ENCODE data around the gene SCART1. TPM values are rescaled to one million over a fixed set of nuclear protein-coding genes. Genes with fewer than 3 reads are reported as not detected.
"Not testable (repeated sequence)": the region's sequence is repeated elsewhere in the genome, so short reads cannot be mapped to it uniquely, and the experiment has no call there.

Gene SCART1
- total RNA-seq, 8 experiments from 2014 or later = 0.43 to 6.3 (median 1.2) TPM

GRCh38 chr10:133509700-133510099 lies 56.0 kb downstream of the SCART1 start:
- in situ Hi-C loops (cut with MboI; ENCODE audit: low pct_unique_long_range_greater_than_20kb in 2 of 9, low sequenced_read_pairs in 9 of 9, unreplicated experiment in 9 of 9) = no loop called here
- no peak for ATAC-seq (replicated peaks in 6 of 8)
- H3K27ac ChIP-seq = no peak overlapping the region
- no peaks in the 10 kb centered on the region for H3K4me1 ChIP-seq (replicated peaks in 1 of 2)
- WGBS, 10 experiments = 29 to 77% (median 60%) methylated on average over 2 to 4 of the region's 4 CpGs
- H3K4me3 ChIP-seq = no peak overlapping the region

DNA sequence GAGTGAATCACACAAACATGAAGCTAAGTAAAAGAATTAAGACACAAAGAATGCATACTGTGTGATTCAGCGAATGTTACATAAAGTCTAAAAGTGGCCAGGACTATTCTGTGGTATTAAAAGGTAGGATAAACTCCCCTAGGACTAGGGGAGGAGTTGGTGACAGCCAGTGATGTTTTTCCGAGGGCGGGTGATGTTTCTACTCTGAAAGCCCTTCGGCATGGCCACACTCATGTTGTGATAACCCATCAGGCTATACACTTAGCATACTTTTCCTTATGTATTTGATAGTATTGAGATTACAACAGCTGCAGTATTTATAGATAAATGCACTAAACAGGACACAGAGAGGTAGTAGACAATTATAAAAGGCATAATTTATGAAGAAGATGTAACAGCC lies 57.7 kb downstream of the SCART1 start:
- no peaks in the 10 kb centered on the region for H3K4me1 ChIP-seq (replicated peaks in 1 of 2)
- no peak overlapping the region for H3K4me3 ChIP-seq
- no peak for ATAC-seq (replicated peaks in 6 of 8)
- in situ Hi-C loops (cut with MboI; ENCODE audit: low pct_unique_long_range_greater_than_20kb in 2 of 9, low sequenced_read_pairs in 9 of 9, unreplicated experiment in 9 of 9) = no loop called here
- no peak overlapping the region for H3K27ac ChIP-seq
- 21 to 69% (median 51%) methylated on average over 1 to 4 of the region's 4 CpGs for WGBS, 10 experiments

DNA sequence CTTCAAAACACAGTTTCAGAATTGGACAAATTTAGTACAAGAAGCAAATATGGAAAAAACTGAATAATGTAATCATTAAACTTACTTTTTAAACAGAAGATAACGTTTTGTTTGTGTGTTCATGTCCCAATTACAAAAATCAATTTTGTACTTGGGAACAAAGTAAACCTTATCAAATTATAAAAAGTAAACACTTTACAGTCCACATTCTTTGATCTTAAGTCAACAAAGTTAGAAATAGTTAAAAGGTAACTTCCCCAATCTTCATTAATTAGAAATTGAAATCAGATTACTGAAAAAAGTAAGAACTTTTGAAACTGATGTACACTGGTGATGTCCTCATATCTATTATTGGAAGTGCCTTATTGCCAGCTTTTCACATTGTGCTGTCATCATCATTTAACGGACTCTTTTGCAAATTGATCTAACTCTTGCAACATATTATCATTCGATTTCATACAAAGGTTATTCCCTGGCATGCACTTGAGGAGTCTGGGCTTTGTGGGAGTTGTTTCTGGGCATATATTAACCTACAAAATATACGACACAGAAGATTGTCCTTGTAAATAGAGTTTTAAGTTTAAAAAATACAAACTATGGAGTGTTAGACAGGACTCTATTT lies 58.3 kb downstream of the SCART1 start:
- Histone ChIP-seq H3K4me3 (no peak overlapping the region), H3K27ac (no peak overlapping the region), H3K4me1 (replicated peaks in 1 of 2) (no peaks in the 10 kb centered on the region)
- WGBS, 10 experiments = 0 to 27% (median 15%) methylated on average over 2 to 4 of the region's 4 CpGs
- in situ Hi-C loops (cut with MboI; ENCODE audit: low pct_unique_long_range_greater_than_20kb in 2 of 9, low sequenced_read_pairs in 9 of 9, unreplicated experiment in 9 of 9) = no loop called here
- no peak for ATAC-seq (replicated peaks in 6 of 8)

GRCh38 chr10:133515471-133515870 lies 61.7 kb downstream of the SCART1 start:
- no peak for ATAC-seq (replicated peaks in 6 of 8)
- H3K4me3 ChIP-seq = no peak overlapping the region
- H3K4me1 ChIP-seq (replicated peaks in 1 of 2) = no peaks in the 10 kb centered on the region
- WGBS, 10 experiments = 0 to 69% (median 52%) methylated on average over 1 to 4 of the region's 4 CpGs
- in situ Hi-C loops (cut with MboI; ENCODE audit: low pct_unique_long_range_greater_than_20kb in 2 of 9, low sequenced_read_pairs in 9 of 9, unreplicated experiment in 9 of 9) = no loop called here
- no peak overlapping the region for H3K27ac ChIP-seq

DNA sequence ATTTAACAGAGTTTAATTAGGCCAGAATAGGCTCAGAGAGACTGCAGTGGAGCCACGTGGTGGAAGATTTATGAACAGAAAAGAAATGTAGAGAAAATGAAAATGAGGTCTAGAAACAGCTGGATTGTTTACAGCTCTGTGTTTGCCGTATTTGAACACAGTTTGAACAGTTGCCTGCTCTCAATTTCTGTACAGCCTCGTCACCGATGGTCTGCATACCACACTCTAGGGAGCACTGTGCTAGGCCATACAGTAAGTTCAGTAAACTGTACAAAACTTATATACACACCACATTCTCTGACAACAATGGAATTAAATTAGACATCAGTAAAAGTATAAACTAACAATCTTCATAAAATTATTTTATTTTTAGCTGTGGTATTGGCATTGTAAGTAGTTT lies 62.3 kb downstream of the SCART1 start:
- ATAC-seq (replicated peaks in 6 of 8) = no peak
- no peak overlapping the region for H3K27ac ChIP-seq
- no peaks in the 10 kb centered on the region for H3K4me1 ChIP-seq (replicated peaks in 1 of 2)
- 0 to 69% (median 28%) methylated on average over 1 to 4 of the region's 4 CpGs for WGBS, 10 experiments
- no peak overlapping the region for H3K4me3 ChIP-seq
- in situ Hi-C loops (cut with MboI; ENCODE audit: low pct_unique_long_range_greater_than_20kb in 2 of 9, low sequenced_read_pairs in 9 of 9, unreplicated experiment in 9 of 9) = no loop called here

DNA sequence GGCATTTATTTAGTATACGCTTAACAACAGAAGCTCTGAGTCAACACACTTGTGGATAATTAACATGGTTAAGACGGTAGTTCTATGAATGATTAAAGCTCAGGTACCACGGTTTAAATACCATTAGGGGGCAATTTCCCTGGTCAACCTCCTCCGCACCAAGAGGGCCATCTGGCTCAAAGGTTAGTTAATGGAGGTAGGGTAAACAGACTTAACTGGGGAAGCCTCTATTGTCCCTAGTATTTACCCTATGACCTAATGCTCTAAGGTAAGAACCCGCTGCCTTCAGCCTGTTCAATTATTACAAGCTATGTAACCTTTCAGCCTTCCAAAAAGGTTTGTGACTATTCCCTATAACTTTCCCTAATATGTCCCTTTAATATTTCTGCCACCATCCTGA lies 64.8 kb downstream of the SCART1 start:
- 23 to 100% (median 54%) methylated on average over 1 to 5 of the region's 5 CpGs; no CpG with 5 or more reads in 2 of the 10 experiments for WGBS, 10 experiments
- H3K4me1 ChIP-seq (replicated peaks in 1 of 2); in situ Hi-C loops (cut with MboI; ENCODE audit: low pct_unique_long_range_greater_than_20kb in 2 of 9, low sequenced_read_pairs in 9 of 9, unreplicated experiment in 9 of 9); ATAC-seq (replicated peaks in 6 of 8); H3K4me3 ChIP-seq; H3K27ac ChIP-seq: not testable (repeated sequence)

Other genes starting within 250 kb of the SCART1 start
- gene UTF1, start 223.7 kb upstream of the SCART1 start, total RNA-seq = under 1 TPM in 3 of 8 experiments, not detected in 5; 0.18 to 0.38 (median 0.24) TPM
- under 1 TPM in 4 of 8 experiments, not detected in 4; 0.10 to 0.62 (median 0.20) TPM for gene VENTX, start 216.1 kb upstream of the SCART1 start, total RNA-seq
- gene ADAM8, start 177.1 kb upstream of the SCART1 start, total RNA-seq = 1 to 10 TPM in 5 of 8 experiments, under 1 TPM in 3; 0.66 to 2.2 (median 1.2) TPM
- gene TUBGCP2, start 145.1 kb upstream of the SCART1 start, total RNA-seq = 10 to 100 TPM; 28.4 to 50.5 (median 37.4) TPM
- 10 to 100 TPM; 10.5 to 43.7 (median 23.3) TPM for gene ZNF511, start 145.0 kb upstream of the SCART1 start, total RNA-seq
- 10 to 100 TPM in 3 of 8 experiments, 1 to 10 TPM in 3, under 1 TPM in 2; 0.31 to 14.9 (median 6.6) TPM for gene CALY, start 117.0 kb upstream of the SCART1 start, total RNA-seq
- under 1 TPM in 2 of 8 experiments, not detected in 6; 0.22 to 0.41 TPM for gene PRAP1, start 106.6 kb upstream of the SCART1 start, total RNA-seq
- 10 to 100 TPM in 5 of 8 experiments, 1 to 10 TPM in 3; 3.3 to 50.5 (median 14.4) TPM for gene FUOM, start 95.9 kb upstream of the SCART1 start, total RNA-seq
- 100 to 1,000 TPM in 2 of 8 experiments, 10 to 100 TPM in 6; 48.7 to 117 (median 85.1) TPM for gene ECHS1, start 80.6 kb upstream of the SCART1 start, total RNA-seq
- gene PAOX, start 74.7 kb upstream of the SCART1 start, total RNA-seq = 1 to 10 TPM; 1.1 to 5.1 (median 2.2) TPM
- gene MTG1, start 59.8 kb upstream of the SCART1 start, total RNA-seq = 10 to 100 TPM; 11.9 to 68.6 (median 27.9) TPM
- gene SPRN, start 29.3 kb upstream of the SCART1 start, total RNA-seq = 1 to 10 TPM; 2.2 to 8.8 (median 3.4) TPM
- gene CYP2E1, start 73.4 kb downstream of the SCART1 start, total RNA-seq = 1 to 10 TPM in 5 of 8 experiments, under 1 TPM in 3; 0.33 to 2.7 (median 1.3) TPM
- gene SYCE1, start 111.6 kb downstream of the SCART1 start, total RNA-seq = 1 to 10 TPM in 2 of 8 experiments, under 1 TPM in 5, not detected in 1; 0.14 to 1.4 (median 0.45) TPM
- under 1 TPM in 1 of 8 experiments, not detected in 7; 0.33 TPM for gene FRG2B, start 172.8 kb downstream of the SCART1 start, total RNA-seq

Measured in motor neuron (in vitro differentiated cells).